DMS53 treated with DMSO at 0.1 percent for 48 hours (cell line): ENCODE measurements around the gene TP63.

Experiments used
- DNase-seq: peaks from one replicate; lab custom pipeline; 2025; ENCODE audit not compliant: unreplicated experiment; lab: John Stamatoyannopoulos, UW

TP63 gene

DNA sequence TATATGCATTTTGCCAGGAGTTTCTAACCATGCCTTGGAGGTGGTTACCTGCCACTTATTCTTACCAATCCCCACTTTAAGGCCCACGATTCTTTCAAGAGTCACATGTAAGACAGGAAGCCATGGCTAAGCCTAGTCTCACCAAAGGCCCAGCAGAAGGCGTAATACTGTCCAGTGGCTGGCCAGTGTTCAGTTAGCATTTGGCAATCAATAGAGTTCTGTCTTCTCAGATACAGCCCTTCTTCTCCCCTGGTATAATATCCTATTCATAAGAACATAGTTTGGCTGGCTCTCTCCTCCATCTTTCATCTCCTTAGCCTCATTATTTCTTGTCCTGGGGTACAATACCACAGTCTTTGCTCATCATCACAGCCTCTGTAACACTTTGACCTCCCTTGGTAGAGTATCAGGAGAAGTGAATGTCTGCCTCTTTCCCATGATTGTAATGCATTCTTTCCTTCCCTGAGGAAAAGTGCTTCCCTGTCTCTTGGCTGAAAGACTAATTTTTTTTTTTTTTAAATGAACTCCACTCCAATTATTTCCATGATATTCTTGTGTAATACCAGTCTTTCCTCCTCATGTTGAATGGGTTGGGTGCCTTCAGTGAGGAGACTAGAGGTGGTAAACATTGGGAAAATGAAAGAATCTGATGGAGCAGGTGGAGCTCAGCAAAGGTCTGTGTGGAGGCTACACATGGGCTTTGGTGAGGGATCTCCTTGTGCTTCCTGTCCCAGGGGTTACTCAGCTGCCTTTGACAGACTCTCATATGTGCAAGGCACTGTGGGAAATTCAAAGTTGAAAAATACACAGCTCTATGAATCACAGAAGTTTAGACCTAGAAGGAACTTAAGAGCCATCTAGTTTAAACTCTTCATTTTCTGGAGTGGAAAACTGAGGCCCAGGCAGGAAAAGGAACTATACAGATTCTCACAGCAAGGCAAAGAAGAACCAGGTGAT is 271.3 kb downstream of the TP63 start:
- DNase-seq: no peak

DNA sequence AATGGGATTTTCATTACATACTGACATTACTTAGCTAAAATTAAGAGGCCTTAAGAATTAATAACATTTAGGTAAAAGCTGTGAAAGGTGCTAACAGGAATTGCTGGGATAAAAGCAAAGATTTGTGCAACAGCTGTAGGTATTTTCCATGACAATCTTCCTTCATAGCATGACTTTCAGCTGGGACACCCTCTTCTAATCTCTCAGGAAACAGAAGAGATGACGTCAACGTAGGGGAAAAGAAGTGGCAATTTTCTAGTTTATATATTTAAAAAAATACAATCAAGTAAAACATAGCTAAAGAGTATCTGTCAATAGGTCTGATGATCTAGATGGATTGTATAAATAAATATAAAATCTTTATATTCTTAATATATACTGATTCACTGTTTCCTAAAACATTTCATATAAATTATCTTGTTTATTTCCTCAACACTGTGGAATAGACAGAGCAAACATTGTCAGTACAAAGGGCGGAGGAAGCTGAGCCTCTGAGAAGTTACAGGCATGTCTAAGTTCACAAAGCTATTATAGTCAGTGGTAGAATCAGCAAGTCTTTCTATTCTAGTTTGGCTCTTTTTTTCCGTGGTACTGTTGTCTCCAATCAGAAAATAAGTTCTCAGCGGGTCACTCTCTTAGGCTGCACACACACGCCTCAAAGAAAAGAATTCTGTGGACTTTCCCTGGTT is 272.5 kb downstream of the TP63 start:
- peak; percentile 70 for DNase-seq

GRCh38 chr3:189907803-189908202 is 276.6 kb downstream of the TP63 start:
- DNase-seq: no peak

- no peak for DNase-seq
These were observed 277.5 kb downstream of the TP63 start for GRCh38 chr3:189908646-189909045.

DNA sequence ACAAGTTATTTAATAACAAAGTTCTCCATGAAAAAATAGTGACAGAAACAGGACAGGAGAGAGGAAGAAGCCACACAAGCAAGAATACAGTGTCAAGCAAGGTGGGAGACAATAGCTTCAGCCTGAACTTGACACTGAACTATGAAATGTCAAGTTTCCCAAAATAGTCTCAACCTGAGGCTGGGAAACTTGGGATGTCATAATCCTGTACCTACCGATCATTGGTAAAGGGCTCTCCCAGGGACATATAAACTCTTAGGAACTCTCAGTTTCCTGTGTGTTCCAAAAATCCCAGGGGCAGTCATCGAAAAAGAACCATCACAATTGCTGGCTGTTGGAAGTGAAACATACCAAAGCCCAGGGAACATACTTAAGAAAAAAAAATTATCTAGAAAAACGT is 277.9 kb downstream of the TP63 start:
- no peak for DNase-seq

GRCh38 chr3:189909573-189909972 is 278.4 kb downstream of the TP63 start:
- DNase-seq: no peak

DNA sequence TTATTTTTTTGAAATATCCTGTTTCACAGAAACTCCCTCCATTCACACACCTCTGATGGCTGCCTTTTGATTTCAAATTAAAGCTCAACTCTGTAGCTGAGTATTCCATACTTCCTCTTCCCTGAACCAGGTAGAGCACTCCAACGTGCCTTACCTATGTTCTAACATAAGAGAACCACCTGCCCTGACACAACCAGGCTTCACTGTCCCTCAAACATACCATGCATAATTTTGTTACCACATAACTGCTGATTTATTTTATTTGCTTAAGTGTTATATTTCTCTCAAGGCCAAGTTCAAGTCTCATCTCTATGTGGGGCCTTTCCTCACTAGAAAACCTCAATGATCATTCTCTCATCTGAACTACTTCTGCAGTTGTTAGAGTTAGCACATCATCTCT is 279.8 kb downstream of the TP63 start:
- no peak for DNase-seq

- DNase-seq: no peak
These were observed 283.6 kb downstream of the TP63 start for GRCh38 chr3:189914799-189915198.

DNA sequence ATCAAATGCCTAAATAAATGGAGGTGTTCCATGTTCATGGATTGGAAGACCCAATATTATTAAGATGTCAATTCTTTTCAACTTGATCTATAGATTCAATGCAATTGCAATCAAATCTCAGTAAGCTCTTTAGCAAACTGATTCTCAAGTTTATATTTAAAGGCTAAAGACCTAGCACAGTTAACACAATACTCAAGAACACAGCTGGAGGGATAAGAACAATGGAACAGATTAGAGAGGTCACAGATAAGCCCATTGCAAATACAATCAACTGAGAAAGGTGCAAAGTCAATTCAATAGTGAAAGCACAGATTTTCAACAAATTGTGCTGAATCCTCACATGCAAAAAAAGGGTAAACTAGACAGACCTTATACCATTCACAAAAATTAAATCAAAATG is 290.6 kb downstream of the TP63 start:
- no peak for DNase-seq

GRCh38 chr3:189927975-189928895 is 297.0 kb downstream of the TP63 start:
- DNase-seq: no peak

GRCh38 chr3:189936201-189936945 is 305.2 kb downstream of the TP63 start:
- no peak for DNase-seq

- no peak for DNase-seq
These were observed 306.3 kb downstream of the TP63 start for GRCh38 chr3:189937302-189938127.

GRCh38 chr3:189941125-189941524 is 309.9 kb downstream of the TP63 start:
- no peak for DNase-seq

- no peak for DNase-seq
These were observed 310.5 kb downstream of the TP63 start for GRCh38 chr3:189941679-189942078.

- DNase-seq: no peak
These were observed 311.8 kb downstream of the TP63 start for GRCh38 chr3:189942948-189943347.

- peak; percentile 61 for DNase-seq
These were observed 313.3 kb downstream of the TP63 start for GRCh38 chr3:189944285-189945145.

DNA sequence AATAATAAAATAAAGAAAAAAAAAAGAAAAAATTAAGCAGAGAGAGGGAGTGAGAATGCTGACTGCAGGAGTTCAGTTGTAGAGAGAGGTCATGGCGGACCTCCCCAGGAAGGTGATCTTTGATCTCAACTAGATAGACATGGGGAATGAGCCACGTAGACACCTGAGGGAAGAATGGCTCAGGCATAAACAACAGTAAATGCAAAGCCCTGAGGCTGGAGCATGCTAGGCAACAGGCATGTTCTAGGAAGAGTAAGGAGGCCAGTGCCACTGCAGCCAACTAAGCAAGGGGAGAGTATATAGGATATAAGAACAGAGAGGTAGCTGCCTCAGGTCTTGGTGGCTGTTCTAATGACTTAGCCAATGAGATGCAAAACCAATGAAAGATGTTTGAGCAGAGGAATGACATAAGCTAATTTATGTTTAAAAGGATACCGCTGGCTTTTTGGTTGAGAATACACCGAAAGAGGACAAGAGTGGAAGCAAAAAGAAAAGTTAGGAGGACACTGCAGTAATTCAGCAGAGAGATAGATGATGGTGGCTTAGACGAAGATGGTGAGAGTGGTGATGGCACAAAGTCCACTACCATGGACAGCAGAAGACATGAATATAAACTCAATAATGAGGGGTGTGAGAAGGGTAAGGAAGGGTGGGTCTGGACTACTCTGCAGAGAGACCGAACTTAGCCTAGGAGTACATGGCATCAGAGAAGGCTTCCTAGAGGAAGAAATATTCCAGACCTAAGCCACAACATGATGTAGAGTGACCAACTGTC is 314.9 kb downstream of the TP63 start:
- no peak for DNase-seq
